ENCODE data around the gene KLHL29. TPM values are rescaled to one million over a fixed set of nuclear protein-coding genes. Genes with fewer than 3 reads are reported as not detected.
A peak's percentile ranks its signal among the peaks of the same experiment; 100 is the strongest.

The KLHL29 gene
- total RNA-seq, 2 donors from 2014 or later = 2.0 to 4.2 TPM

DNA sequence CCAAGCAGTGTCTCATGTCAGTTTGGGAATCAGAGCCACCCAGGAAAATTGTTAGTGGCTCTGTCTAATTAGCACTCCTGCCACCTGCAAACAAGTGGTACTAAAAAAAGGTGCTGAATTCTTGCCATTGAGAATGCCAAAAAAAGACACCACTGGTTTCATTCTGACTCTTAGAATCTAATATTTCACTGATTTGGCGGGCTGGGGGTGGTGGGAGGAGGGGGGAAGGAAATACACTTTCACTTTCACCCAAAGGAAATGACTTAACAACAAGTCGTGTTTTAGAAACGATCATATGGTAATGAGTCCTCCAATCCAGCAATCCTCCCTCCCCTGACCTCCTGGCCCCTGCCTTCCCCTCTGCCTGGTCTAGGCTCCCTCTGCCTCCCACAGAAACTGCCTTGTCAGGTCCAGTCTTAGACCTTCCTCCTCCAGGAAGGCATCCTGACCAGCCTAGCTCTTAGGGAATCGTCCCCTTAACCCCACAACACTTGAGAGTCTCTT is 4.4 kb upstream of the KLHL29 start:
- Histone ChIP-seq H3K4me1 (peaks cover 0 to 15% of the 10 kb centered on the region in 2 donors), H3K9me3 (no peaks in the 10 kb centered on the region), H3K27ac (no peak overlapping the region), H3K27me3 (no peaks in the 10 kb centered on the region), H3K4me3 (no peak overlapping the region), H3K36me3 (no peaks in the 10 kb centered on the region)
- no peak for DNase-seq (ENCODE audit: low spot score)
- TF ChIP-seq CTCF (IDR thresholded peaks at IDR 0.05) = no peak

- no peak for TF ChIP-seq CTCF (IDR thresholded peaks at IDR 0.05)
- Histone ChIP-seq H3K27me3 (no peaks in the 10 kb centered on the region), H3K27ac (no peak overlapping the region), H3K36me3 (no peaks in the 10 kb centered on the region), H3K9me3 (no peaks in the 10 kb centered on the region), H3K4me3 (no peak overlapping the region), H3K4me1 (peaks cover 0 to 18% of the 10 kb centered on the region in 2 donors)
- peak; percentile 76 for DNase-seq (ENCODE audit: low spot score)
Measured at GRCh38 chr2:23381084-23381483, 3.9 kb upstream of the KLHL29 start.

DNA sequence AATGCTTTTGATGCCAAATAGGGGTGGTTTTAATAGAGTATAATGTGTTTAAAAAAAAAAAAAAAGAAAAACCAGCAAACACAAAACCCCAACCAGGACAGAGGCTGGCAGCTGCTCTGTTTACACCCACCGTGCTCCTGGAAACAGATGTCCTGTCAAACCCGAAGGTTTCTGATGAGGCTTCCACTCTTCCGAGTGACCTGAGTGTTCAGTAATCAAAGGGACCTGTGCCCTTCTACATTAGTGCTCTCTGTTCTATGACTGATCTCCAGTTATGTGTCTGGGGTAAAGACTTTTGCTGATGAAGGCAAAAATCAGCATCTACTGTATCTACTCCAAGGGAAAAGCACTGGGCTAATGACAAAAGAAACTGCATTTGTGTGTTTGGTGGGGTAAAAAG is 3.5 kb upstream of the KLHL29 start:
- no peak for TF ChIP-seq CTCF (IDR thresholded peaks at IDR 0.05)
- Histone ChIP-seq H3K36me3 (no peaks in the 10 kb centered on the region), H3K27ac (no peak overlapping the region), H3K9me3 (no peaks in the 10 kb centered on the region), H3K4me1 (peaks cover 0 to 22% of the 10 kb centered on the region in 2 donors), H3K4me3 (no peak overlapping the region), H3K27me3 (no peaks in the 10 kb centered on the region)
- DNase-seq (ENCODE audit: low spot score) = no peak

DNA sequence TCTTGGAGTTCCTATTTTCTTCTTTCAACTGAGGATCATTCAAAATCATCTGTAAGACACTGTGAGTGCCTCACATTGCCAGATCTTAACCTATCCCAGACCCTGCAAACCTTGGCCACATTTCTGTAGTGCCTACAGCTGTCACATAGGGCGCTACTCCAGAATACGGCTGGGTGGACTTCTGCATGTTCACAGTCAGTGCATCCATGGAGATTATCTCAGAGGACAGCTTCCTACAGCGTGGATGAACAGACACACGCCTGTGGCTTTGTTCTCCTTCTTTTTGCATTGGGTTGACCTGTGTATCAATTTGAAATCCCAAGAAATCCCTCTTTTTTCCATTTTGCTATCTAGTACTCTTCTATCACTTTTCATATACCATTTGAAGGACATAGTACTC is 1.9 kb upstream of the KLHL29 start:
- Histone ChIP-seq H3K27ac (no peak overlapping the region), H3K4me3 (no peak overlapping the region), H3K9me3 (no peaks in the 10 kb centered on the region), H3K36me3 (no peaks in the 10 kb centered on the region), H3K27me3 (peaks cover 0 to 3% of the 10 kb centered on the region in 2 donors), H3K4me1 (peaks cover 0 to 31% of the 10 kb centered on the region in 2 donors)
- no peak for TF ChIP-seq CTCF (IDR thresholded peaks at IDR 0.05)
- DNase-seq (ENCODE audit: low spot score) = no peak

- peak overlapping the region; percentile 65 to 76 for H3K27ac ChIP-seq
- peaks cover 0 to 3% of the 10 kb centered on the region in 2 donors for H3K27me3 ChIP-seq
- H3K9me3 ChIP-seq = no peaks in the 10 kb centered on the region
- DNase-seq (ENCODE audit: low spot score) = no peak
- no peak for TF ChIP-seq CTCF (IDR thresholded peaks at IDR 0.05)
- H3K36me3 ChIP-seq = no peaks in the 10 kb centered on the region
- peaks cover 0 to 31% of the 10 kb centered on the region in 2 donors for H3K4me1 ChIP-seq
- peak overlapping the region; percentile 60 to 68 for H3K4me3 ChIP-seq
Measured at GRCh38 chr2:23385351-23385747, 370 bp downstream of the KLHL29 start.

DNA sequence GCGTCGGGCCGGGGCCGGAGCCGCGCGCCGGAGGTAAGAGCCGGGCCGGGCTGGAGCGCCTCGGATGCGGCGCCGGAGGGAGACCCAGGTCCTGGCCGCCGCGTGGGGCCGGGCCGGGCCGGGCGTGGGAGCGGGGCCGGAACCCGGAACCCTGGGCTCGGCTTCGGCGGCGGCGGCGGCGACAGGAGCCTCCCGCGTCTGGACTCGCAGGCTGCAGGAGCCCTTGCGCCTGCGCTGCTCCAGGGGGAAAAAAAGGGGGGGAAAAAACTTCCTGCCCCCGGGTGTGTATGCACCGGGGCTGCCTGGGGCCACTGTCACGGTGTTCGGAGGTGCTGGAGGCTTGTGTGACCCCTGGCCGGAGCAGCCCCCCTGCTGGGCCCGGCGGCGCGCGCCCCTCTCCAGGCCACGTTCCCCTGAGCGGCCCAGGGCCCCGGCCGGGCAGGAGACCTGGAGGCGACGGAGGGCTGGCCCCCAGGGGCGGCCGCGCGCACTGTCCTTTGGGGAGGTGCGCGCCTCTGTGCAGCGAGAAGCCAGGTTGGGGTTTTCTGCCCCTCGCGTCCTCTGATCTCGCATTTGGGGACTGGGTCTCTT is 864 bp downstream of the KLHL29 start:
- no peaks in the 10 kb centered on the region for H3K9me3 ChIP-seq
- peaks cover 0 to 3% of the 10 kb centered on the region in 2 donors for H3K27me3 ChIP-seq
- no peak for TF ChIP-seq CTCF (IDR thresholded peaks at IDR 0.05)
- H3K4me1 ChIP-seq = peaks cover 0 to 26% of the 10 kb centered on the region in 2 donors
- DNase-seq (ENCODE audit: low spot score) = no peak
- peak overlapping the region; percentile 65 to 76 for H3K27ac ChIP-seq
- no peaks in the 10 kb centered on the region for H3K36me3 ChIP-seq
- peak overlapping the region; percentile 60 to 68 for H3K4me3 ChIP-seq
